Fibroblast of lung (primary cell): ENCODE measurements around the gene CWC25.

Experiments used
- CTCF ChIP-seq, 2 donors: IDR thresholded peaks in 1 of 2; conservative IDR thresholded peaks in 1 of 2; 1 replicate in 1 of 2; 2 replicates in 1 of 2; pipeline ENCODE4 v1.5.1; 2011 to 2012; ENCODE audit warnings: low read length in 2 of 2, control low read depth in 1 of 2, inconsistent platforms in 1 of 2, low read depth in 1 of 2, mild to moderate bottlenecking in 1 of 2
- EZH2 ChIP-seq: IDR thresholded peaks from 2 replicates; pipeline ENCODE4 v1.5.1; 2012; ENCODE audit warnings: low read length, control low read depth, mild to moderate bottlenecking; ENCODE audit errors: missing control alignments

- TF ChIP-seq CTCF (conservative IDR thresholded peaks at IDR 0.05 in 1 of 2, IDR thresholded peaks at IDR 0.05 in 1 of 2; ENCODE audit: low read depth in 1 of 2, low read length in 2 of 2) (no peak), EZH2 (no peak)
Observed at GRCh38 chr17:38797158-38797490, 28.0 kb downstream of the CWC25 start.
